Sigmoid colon (tissue), 4 donors: ENCODE data around the gene CLCN1.

Source experiments
- CTCF ChIP-seq, 4 experiments: fragments of 450-650 bp in 3 of 4; fragments of 200-600 bp in 1 of 4; IDR thresholded peaks; one replicate each; pipeline ENCODE4 v1.5.1; 2016 to 2019; ENCODE audit warnings: antibody characterized with exemption in 4 of 4, mild to moderate bottlenecking in 3 of 4, moderate library complexity in 2 of 4
- POLR2AphosphoS5 ChIP-seq, 4 donors: sonication (generic); formaldehyde crosslinking; IDR thresholded peaks; one replicate each; pipeline ENCODE4 v1.6.1; 2017; ENCODE audit warnings: antibody characterized with exemption in 4 of 4

- TF ChIP-seq CTCF (IDR thresholded peaks at IDR 0.05), result no peak
- TF ChIP-seq POLR2AphosphoS5 (IDR thresholded peaks at IDR 0.05), result no peak
These were observed 45.7 kb downstream of the CLCN1 start for GRCh38 chr7:143361552-143362130.
